ENCODE measurements around the gene MEG3. TPM values are rescaled to one million over a fixed set of nuclear protein-coding genes. Genes with fewer than 3 reads are reported as not detected.

MEG3 gene
- total RNA-seq, 2 donors from 2014 or later: 5.3 to 15.3 TPM

DNA sequence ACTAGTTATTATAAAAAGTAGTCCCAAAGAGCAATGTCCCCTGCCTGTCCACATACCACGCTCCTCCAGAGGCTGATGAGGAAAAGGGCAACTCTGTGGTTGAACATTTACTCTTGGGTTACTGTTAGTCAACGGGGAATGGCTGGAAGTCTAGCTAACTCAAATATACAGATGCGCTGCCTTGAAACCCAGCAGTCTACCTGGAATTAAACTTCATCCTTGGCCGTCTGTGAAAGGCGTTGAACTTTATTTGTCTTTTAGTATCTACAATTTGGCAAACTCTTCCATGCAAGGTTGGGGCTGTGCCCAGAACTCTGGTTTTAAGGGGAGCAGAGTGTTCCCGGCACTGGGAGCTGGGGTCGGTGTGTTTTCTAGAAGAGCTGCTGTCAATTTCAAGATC lies 3.9 kb upstream of the MEG3 start:
- Mint-ChIP-seq H3K4me1 (peaks cover 26% of the 10 kb centered on the region), H3K27me3 (ENCODE audit: insufficient read depth) (peaks cover 3% of the 10 kb centered on the region), H3K9me3 (peaks cover 18% of the 10 kb centered on the region), H3K27ac (no peak overlapping the region), H3K4me3 (no peak overlapping the region), H3K36me3 (ENCODE audit: low read depth) (no peaks in the 10 kb centered on the region)
- no peak for DNase-seq
- H3K4me1 ChIP-seq (ENCODE audit: control insufficient read depth, insufficient read depth, low read length): peaks cover 9% of the 10 kb centered on the region
- no peak overlapping the region for H3K27ac ChIP-seq (ENCODE audit: low read depth, low read length)
- H3K27me3 ChIP-seq (ENCODE audit: control insufficient read depth, insufficient read depth, low read length, poor library complexity, severe bottlenecking): no peaks in the 10 kb centered on the region
- no peak overlapping the region for H3K4me3 ChIP-seq (ENCODE audit: low read length)
- no peak overlapping the region for H3K9ac ChIP-seq (ENCODE audit: extremely low read depth, low read length, poor library complexity, severe bottlenecking)
- peaks cover 8% of the 10 kb centered on the region for H3K9me3 ChIP-seq (ENCODE audit: control insufficient read depth, low read length)
- H3K36me3 ChIP-seq (ENCODE audit: control insufficient read depth, insufficient read depth, low read length): no peaks in the 10 kb centered on the region
- TF ChIP-seq CTCF (conservative IDR thresholded peaks at IDR 0.05): no peak
- WGBS, 2 experiments (ENCODE audit: insufficient coverage in 1 of 2, insufficient read length in 1 of 2): 88 to 92% methylated on average over 5 to 7 of the region's 7 CpGs

DNA sequence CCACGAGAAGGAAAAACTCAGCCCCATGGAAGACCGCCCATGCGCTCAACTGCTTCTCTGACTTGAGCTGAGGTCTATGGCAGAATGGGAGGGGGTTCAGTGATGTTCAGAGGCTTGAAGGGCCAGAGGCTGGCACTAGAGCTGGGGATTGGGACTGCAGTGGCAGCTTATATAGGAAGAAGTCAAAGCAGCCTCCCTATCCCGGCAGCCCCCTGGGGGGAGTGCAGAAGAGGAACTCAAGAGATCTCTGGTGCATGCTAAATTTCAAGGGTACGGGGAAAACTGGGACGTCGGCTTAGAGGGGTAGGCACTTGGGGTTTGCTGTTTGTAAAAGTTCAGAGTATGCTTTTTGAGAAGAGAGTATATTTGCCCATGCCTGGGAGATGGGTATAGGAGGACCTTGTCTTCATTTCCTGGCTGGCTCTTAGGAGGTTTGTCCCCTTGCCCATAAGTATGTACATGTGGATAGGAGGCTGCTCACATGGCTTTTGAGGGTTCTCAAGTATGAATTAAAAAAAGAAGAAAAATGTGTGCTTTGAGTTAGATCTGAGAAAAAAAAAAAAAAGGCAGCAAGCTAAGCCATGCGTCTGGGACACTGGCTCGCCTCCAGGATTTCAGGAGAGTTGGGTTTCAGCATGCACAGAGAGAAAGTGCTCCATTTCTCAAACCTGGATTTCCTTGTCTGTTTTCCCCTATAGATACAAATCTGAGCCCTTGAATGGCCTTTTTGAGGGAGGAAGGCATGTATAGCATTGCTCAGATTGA lies 3.2 kb upstream of the MEG3 start:
- no peak for TF ChIP-seq CTCF (conservative IDR thresholded peaks at IDR 0.05)
- DNase-seq: no peak
- Mint-ChIP-seq H3K36me3 (ENCODE audit: low read depth) (peaks cover 3% of the 10 kb centered on the region), H3K27me3 (ENCODE audit: insufficient read depth) (peaks cover 3% of the 10 kb centered on the region), H3K27ac (no peak overlapping the region), H3K4me1 (peaks cover 19% of the 10 kb centered on the region), H3K9me3 (peaks cover 23% of the 10 kb centered on the region), H3K4me3 (no peak overlapping the region)
- Histone ChIP-seq H3K27ac (ENCODE audit: low read depth, low read length) (peak overlapping the region; percentile 38), H3K9me3 (ENCODE audit: control insufficient read depth, low read length) (peaks cover 8% of the 10 kb centered on the region), H3K36me3 (ENCODE audit: control insufficient read depth, insufficient read depth, low read length) (no peaks in the 10 kb centered on the region), H3K4me1 (ENCODE audit: control insufficient read depth, insufficient read depth, low read length) (peaks cover 5% of the 10 kb centered on the region), H3K27me3 (ENCODE audit: control insufficient read depth, insufficient read depth, low read length, poor library complexity, severe bottlenecking) (no peaks in the 10 kb centered on the region), H3K9ac (ENCODE audit: extremely low read depth, low read length, poor library complexity, severe bottlenecking) (no peak overlapping the region), H3K4me3 (ENCODE audit: low read length) (no peak overlapping the region)
- 70 to 89% methylated on average over 4 to 9 of the region's 9 CpGs for WGBS, 2 experiments (ENCODE audit: insufficient coverage in 1 of 2, insufficient read length in 1 of 2)

DNA sequence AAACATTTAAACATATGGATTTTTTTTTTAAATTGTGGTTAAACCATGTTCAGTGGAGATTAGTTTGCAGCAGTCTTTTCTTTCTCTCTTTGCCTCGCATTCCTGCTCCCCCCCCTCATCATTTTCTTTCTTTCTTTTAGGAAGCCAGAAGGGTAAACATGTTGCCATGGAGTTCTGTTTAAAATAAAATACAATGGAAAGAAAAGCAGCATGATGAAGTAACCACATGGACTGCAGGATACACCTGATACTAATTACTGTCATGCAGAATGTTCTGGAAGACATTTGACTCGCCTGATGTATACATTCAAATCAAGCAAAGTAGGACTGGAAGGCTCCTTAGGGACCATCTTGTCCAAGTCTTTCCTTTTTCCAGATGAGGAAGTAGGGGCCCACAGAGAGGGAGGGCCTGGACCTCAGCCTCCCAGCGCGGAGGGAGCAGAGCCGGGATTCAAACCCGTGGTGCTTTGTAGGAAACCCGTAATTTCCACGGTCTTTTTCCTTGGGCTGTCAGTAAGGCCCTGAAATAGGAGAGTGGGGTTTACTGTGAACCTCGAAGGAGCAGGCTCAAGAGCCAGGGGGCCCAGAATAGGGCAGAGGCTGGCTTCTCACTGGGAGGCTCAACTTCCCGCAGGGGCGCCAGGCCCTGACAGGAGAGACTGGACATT lies 2.4 kb upstream of the MEG3 start:
- H3K4me3 ChIP-seq (ENCODE audit: low read length): no peak overlapping the region
- no peaks in the 10 kb centered on the region for H3K4me1 ChIP-seq (ENCODE audit: control insufficient read depth, insufficient read depth, low read length)
- peaks cover 8% of the 10 kb centered on the region for H3K9me3 ChIP-seq (ENCODE audit: control insufficient read depth, low read length)
- H3K9ac ChIP-seq (ENCODE audit: extremely low read depth, low read length, poor library complexity, severe bottlenecking): no peak overlapping the region
- no peaks in the 10 kb centered on the region for H3K27me3 ChIP-seq (ENCODE audit: control insufficient read depth, insufficient read depth, low read length, poor library complexity, severe bottlenecking)
- H3K27ac ChIP-seq (ENCODE audit: low read depth, low read length): peak overlapping the region; percentile 38
- Mint-ChIP-seq H3K27me3 (ENCODE audit: insufficient read depth) (peaks cover 5% of the 10 kb centered on the region), H3K9me3 (peaks cover 25% of the 10 kb centered on the region), H3K4me1 (peaks cover 13% of the 10 kb centered on the region), H3K4me3 (no peak overlapping the region), H3K36me3 (ENCODE audit: low read depth) (peaks cover 3% of the 10 kb centered on the region), H3K27ac (no peak overlapping the region)
- 88 to 95% methylated on average over 9 to 11 of the region's 11 CpGs for WGBS, 2 experiments (ENCODE audit: insufficient coverage in 1 of 2, insufficient read length in 1 of 2)
- TF ChIP-seq CTCF (conservative IDR thresholded peaks at IDR 0.05): no peak
- H3K36me3 ChIP-seq (ENCODE audit: control insufficient read depth, insufficient read depth, low read length): no peaks in the 10 kb centered on the region
- DNase-seq: no peak
